ENCODE measurements around the gene ABHD1.
A peak's percentile ranks its signal among the peaks of the same experiment; 100 is the strongest.

ABHD1 gene

DNA sequence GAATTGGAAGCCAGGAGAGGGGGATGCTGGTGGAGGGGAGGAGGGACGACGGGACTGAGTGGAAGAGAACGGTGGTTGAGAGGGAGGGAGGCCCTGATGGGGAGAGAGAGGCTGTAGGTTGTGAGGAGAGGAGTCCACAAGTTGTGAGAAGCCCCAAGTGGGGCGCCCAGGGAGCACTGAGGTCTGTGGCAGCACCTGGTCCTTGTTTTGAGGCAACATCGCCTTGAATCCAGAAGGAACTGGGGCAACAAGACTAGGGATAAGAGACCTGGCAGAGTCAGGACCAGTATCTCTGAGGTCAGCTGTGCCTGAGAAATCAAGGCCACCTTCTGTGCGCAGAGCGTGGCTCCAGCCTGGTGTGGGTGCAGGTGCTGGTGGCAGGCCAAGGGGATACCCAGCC is 14.5 kb downstream of the ABHD1 start:
- no peak for DNase-seq

DNA sequence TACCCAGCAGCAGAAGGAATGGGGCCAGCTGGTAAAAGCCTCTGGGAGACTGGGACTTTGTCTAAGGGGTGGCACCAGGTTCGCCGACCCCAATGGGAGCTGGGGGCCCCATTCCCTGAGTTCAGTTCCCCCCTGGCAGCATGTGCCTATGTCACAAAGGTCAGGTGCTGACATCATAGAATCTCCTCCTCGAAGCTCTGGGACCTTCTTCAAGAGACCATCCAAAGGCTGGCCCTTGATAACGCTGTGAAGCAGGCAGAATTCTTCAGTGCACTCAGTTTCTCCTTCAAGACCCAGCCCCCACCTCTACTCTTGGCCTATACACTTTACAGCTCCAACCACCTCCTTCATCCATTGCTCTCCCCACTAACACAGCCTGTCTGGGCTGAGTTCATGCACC is 15.7 kb downstream of the ABHD1 start, which contains the start of gene PRR30:
Gene PRR30 (minus strand): TSS at position 101 of the 400 bp plus-strand sequence. CDS start 1,081 bp downstream, outside the sequence.
- DNase-seq, result no peak

GRCh38 chr2:27143285-27143684 is 19.7 kb downstream of the ABHD1 start:
- no peak for DNase-seq

- no peak for DNase-seq
Observed at GRCh38 chr2:27145682-27146081, 22.1 kb downstream of the ABHD1 start.

DNA sequence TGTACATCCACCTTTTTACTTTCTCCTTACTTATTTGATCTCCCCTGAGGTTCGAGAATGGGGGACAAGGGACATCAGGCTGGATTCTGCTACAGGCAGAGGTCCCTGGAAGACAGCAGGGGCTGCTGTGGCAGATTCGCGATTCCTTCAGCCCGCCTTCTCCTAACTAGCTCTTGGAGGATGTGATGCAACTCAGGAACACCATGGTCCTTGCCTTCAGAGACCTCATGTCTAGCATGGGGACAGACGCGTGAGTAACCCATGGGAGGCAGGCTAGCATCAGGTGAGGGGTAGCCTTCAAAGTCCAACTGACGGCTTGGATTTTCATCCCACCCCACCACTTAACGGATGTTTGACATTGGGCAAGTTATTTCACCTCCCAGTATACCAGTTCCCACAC is 24.3 kb downstream of the ABHD1 start:
- no peak for DNase-seq

GRCh38 chr2:27148801-27149439 is 25.3 kb downstream of the ABHD1 start, which contains the start of gene TCF23:
TCF23 (plus strand) TSS chr2:27149004; CDS start chr2:27149134, 130 bp downstream.
- DNase-seq, result no peak

DNA sequence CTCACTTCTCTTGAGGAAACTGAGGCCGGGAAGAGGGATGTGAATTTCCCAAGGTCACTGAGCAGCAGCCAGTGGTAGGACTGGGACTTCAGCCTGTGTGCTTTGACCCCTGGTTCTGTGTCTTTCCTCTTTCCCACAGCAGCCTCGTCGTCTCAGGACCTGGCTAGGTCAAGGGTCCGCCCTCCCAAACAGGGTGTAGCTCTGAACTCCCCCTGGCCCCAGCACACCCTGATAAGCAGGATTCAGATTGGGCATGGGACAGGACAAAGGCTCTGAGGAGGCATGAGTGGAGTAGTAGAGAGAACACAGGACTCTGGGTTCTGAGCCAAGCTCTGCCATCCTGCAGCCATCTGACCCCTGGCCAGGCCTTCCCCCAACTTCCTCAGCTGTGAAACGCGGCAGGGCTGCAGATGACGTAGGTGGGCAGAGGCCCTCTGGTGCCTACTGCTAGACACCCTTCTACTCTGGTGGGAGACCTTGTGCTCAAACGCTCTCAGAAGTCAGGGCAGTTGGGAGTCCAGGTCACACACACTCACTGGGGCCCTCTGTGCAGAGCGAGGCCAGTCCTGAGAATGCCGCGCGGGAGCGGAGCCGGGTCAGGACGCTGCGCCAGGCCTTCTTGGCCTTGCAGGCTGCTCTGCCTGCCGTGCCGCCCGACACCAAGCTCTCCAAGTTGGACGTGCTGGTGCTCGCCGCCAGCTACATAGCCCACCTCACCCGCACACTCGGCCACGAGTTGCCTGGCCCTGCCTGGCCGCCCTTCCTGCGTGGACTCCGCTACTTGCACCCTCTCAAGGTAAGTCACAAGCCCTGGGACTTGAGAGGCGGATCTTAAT is 26.2 kb downstream of the ABHD1 start:
- no peak for DNase-seq

- no peak for DNase-seq
Observed at GRCh38 chr2:27150639-27151230, 27.1 kb downstream of the ABHD1 start.

DNA sequence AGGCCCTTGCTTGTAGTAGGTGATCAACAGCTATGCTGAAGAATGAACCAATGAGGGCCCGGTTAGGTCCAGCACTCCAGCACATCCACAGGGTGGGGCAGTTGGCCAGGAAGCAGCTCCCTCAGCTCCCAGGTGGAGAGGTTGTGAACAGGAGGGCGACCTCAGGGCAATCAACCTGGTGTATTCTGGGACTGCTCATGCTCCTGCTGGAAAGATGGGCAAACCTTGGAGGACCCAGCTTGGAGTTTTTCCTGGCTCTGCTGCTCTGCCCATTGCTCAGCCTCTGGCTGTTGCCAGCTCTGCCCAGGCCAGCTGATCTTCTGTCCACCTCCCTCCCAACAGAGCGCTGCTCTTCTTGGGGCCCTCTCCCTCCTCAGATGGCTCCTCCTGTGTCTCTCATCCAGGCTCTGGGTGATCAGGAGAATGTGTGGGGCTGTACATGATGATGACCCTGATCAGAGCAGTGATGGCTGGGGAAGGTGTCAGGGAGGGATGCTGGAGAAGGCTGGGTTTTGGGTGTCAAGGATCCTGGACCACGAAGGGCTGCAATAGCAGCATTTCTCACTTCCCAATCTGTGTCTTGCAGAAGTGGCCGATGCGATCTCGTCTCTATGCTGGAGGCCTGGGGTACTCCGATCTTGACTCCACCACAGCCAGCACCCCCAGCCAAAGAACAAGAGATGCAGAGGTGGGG is 28.6 kb downstream of the ABHD1 start:
- DNase-seq, result no peak

DNA sequence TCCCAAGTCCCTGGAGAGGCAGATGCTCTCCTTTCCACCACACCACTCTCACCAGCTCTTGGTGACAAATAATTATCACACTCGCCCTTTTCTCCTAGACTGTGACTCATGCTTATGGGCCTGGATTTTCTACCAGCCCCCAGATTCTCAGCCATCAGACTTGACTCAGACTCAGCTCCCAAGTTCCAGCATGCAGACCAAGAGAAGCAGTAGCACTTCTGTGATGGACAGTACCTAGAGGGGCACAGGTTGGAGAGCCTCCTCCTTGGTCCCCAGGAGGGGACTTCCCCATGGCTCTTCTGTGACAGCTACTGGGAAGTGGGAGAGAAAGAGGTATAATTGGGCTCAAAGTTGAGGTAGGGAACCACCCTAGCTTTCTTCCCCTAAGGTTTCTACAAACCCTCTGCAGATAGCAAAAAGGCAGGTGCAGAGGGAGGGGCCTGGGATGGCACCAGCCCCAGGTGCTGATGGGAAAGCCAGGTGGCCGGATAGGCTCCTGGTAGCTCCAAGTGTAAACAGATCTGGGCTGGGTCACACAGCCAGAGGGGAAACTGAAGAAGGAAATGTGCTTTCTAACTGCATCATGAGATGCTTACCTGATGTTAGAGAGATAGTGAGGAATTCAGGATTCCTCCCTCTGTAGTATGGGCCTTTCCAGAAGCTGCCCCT is 29.3 kb downstream of the ABHD1 start:
- DNase-seq, result peak in 1 of 2 donors; percentile 8

DNA sequence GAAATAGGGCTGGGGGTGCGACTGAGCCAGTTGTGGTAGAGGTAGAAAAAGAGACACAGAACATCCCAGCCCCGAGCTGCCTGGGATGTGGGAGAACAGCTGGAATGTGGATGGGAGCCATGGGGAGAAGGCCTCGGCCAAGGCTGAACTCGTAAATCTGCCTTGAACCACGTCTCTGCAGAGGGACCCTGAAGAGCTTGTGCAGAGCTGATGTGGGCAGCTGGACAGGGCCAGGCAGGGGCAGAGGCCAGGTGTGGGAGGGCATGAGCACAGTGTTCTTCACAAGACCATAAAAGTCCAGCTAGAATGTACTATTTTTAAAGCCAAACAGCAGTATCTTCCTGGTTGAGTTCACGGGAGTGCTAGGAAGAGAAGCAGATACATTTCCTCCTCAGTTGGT is 30.9 kb downstream of the ABHD1 start:
- DNase-seq, result no peak

DNA sequence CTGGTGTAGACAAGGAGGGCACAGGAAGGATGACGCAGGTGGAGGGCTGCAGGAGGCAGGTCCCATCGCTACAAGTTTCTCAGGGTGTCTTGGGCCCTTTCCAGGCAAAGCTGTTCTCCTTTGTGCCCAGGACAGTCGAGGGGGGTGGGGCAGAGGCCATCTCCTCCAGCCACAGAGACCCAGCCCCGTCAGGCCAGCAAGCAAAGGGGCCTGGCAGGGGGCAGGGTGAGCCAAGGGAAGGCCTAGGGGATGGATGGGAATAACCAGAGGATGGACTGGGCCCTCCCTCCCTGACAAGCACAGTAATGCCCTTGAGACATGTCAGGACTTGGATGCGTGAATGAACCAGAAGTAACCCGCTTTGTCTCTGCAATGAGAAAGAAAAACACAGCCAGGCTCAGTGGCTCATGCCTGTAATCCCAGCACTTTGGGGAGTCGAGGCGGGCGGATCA is 31.5 kb downstream of the ABHD1 start:
- no peak for DNase-seq

- DNase-seq, result no peak
Observed at GRCh38 chr2:27158468-27158867, 34.9 kb downstream of the ABHD1 start.

GRCh38 chr2:27159271-27159670 is 35.7 kb downstream of the ABHD1 start:
- DNase-seq, result no peak

GRCh38 chr2:27160191-27160590 is 36.6 kb downstream of the ABHD1 start:
- DNase-seq, result no peak

DNA sequence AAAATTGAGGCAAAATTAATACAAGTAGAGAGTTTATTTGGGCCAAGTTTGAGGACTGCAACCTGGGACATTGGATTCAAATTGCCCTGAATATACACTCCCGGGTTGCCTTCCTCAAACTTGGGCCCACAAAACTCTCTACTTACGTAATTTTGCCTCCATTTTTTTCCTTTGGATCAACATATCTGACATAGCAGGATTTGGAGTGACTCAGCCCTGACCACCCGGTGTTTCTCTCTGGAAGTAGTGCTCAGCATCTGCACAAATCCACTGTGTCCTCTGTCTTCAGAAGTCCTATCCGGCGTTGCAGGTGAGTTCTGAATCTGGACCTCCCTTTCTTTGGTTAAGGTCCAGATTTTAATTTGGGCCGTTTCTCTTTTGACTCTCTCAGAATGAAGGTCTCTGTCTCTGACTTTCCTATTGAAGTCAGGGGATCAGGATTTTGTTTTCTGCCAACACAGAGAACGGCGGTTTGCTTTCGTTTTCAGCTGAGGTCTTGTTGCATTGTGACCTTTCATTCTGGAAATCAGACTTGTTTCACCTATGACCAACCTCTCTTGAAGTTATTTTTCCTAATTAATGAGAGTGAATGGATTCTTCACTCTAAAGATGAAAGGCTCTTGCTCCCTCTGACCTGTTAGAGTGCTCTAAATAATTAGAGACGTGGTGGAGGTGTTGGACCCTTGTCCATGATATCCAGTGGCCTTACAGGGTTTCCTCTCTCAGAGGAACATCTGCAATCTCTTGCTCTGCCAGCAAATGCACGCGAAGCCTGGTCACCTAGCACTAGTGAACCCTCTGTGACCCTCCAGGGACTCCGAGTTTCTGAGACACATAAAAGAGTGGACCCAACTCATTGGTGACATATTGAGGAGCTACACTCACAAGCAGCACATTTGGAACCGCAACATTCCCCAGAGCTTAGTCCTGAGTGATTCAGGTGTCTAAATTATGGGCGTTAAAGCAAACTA is 38.8 kb downstream of the ABHD1 start:
- no peak for DNase-seq

DNA sequence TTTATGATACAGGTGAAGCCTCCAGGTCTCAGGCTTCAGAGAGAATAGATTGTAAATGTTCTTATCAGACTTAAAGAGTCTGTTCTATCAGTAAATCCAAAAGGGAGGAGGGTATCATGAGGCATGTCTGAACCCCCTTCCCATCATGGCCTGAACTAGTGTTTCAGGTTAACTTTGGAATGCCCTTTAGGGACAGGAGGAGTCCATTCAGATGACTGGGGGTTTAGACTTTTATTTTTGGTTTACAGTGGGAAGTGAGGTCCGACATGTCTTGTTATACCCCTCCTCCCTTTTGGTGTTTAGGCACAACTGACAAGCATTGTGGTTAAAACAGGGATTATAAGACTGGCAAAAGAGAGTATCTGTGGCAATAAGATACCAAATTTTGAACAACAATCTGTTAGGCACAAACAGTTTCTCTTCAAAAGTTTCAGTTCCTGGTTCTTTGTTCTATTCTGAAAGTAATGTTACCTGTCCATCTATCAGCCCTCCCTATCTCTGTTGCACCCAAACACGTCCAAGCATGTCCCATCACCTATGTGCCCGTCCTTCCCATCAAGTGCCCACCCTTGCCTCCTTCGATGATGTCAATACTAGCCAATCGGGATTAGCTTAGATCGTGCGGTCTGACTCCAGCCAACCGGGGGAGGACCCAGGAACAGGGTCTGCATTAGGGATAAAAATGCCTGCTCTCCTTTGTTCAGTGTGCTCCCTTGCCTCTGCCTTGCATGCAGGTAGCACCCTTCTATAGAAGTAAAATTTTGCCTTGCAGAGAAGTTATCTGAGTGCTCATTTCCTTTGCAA is 41.5 kb downstream of the ABHD1 start:
- DNase-seq, result no peak

DNA sequence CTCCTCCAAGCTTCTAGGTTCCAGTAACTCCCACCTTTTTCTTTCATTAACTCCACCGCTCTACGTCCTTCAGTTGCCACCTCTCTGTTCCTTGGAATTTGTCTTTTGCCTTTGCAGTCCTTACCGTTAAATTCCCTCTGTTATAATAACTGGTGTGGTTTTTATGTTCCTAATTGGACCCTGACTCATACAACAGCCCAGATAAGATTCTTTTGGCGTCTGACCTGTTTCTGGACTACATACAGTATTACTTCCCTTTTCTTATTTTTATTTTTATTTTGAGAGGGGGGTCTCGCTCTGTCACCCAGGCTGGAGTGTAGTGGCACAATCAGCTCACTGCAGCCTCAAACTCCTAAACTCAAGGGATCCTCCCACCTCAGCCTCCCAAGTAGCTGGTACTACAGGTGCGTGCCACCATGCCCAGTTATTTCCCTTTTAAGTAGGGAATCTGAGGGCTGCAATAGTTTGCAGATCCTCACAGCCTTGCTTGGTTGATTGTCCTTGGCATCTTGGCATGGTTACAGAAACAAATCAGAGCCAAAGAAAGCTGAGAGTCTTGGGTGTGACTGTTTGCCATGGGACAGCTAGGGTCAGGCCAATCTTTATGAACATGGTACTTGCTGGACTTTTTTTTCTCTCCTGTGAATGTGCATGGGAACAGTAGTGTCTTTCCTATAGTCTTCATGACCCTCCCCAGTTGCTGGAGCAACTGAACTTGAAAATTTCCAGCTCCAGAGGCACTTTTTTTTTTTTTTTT is 47.1 kb downstream of the ABHD1 start:
- DNase-seq, result no peak

GRCh38 chr2:27171351-27171848 is 47.8 kb downstream of the ABHD1 start:
- DNase-seq, result no peak

Data from inflammatory macrophage treated with lipopolysaccharide for 1 hour (primary cell).